Measurements from ENCODE around the gene OSBPL10.

GRCh38 chr3:31758322-31758965, 222.6 kb downstream of the OSBPL10 start:
- no peak for TF ChIP-seq CTCF (IDR thresholded peaks at IDR 0.05; ENCODE audit: low read depth, low read length)
- no peak for TF ChIP-seq EZH2phosphoT487 (IDR thresholded peaks at IDR 0.05; ENCODE audit: low read depth)
